GM10248 (cell line): ENCODE data around the gene AKT3.

Source experiments
- CTCF ChIA-PET: fragments of 300-600 bp; sonication (Branson Sonifier 250); formaldehyde crosslinking; extraction: SDS; loops from one replicate; lab custom pipeline; 2021; ENCODE audit warnings: antibody characterized with exemption; lab: Yijun Ruan, JAX
- POLR2A ChIA-PET: fragments of 350-650 bp; sonication (Branson Sonifier 250); formaldehyde crosslinking; extraction: SDS; loops from one replicate; lab custom pipeline; 2020; ENCODE audit warnings: antibody characterized with exemption; lab: Yijun Ruan, JAX
- DNase-seq: peaks from one replicate; pipeline ENCODE4 v3.0.0; 2012; ENCODE audit errors: extremely low spot score
- TF ChIP-seq, protein P1 (sequence below): IDR thresholded peaks from 2 replicates; pipeline ENCODE4 v1.5.1; 2012; ENCODE audit warnings: mild to moderate bottlenecking, low read depth; ENCODE audit errors: extremely low read depth, missing control alignments, control extremely low read depth

The AKT3 gene

GRCh38 chr1:243477731-243478290 is 372.2 kb downstream of the AKT3 start:
- CTCF ChIA-PET, result interaction anchor here (1.1 to 1.2 kb wide), 2 partner anchors 28 to 35 kb away, joined by 3 read pairs; no protein-coding TSS in a partner anchor
- TF ChIP-seq, protein P1, sequence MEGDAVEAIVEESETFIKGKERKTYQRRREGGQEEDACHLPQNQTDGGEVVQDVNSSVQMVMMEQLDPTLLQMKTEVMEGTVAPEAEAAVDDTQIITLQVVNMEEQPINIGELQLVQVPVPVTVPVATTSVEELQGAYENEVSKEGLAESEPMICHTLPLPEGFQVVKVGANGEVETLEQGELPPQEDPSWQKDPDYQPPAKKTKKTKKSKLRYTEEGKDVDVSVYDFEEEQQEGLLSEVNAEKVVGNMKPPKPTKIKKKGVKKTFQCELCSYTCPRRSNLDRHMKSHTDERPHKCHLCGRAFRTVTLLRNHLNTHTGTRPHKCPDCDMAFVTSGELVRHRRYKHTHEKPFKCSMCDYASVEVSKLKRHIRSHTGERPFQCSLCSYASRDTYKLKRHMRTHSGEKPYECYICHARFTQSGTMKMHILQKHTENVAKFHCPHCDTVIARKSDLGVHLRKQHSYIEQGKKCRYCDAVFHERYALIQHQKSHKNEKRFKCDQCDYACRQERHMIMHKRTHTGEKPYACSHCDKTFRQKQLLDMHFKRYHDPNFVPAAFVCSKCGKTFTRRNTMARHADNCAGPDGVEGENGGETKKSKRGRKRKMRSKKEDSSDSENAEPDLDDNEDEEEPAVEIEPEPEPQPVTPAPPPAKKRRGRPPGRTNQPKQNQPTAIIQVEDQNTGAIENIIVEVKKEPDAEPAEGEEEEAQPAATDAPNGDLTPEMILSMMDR, result no peak
- POLR2A ChIA-PET, result no interaction called here
- no peak for DNase-seq

DNA sequence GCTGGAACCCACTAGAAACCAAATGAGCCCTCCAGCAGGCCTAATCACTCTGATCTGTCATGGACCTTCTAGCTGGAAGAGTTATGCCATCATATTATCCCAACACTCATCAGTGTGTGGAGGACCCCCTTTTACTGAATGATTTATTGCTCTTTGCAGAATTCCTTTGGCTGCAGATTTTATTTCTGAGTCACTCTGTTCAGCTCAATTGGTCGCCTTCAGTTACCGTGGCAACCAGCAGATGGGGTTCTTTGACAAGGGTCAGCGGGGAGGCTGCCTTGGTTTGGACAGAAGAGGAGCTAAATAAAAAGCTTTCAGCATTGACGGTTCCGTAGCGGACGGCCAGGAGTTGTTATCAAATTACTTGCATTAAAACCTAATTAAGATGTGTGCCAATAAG is 374.1 kb downstream of the AKT3 start:
- ChIA-PET POLR2A (no interaction called here), CTCF (no interaction called here)
- DNase-seq, result no peak
- TF ChIP-seq, protein P1, result no peak

- ChIA-PET POLR2A (no interaction called here), CTCF (no interaction called here)
- TF ChIP-seq, protein P1, result no peak
- no peak for DNase-seq
Measured at GRCh38 chr1:243474906-243475305, 375.1 kb downstream of the AKT3 start.

GRCh38 chr1:243474136-243474881 is 375.7 kb downstream of the AKT3 start:
- POLR2A ChIA-PET, result no interaction called here
- TF ChIP-seq, protein P1, result no peak
- CTCF ChIA-PET, result interaction anchor here (0.8 kb wide), 1 partner anchor 29 kb away, joined by 3 read pairs; no protein-coding TSS in a partner anchor
- no peak for DNase-seq

- POLR2A ChIA-PET, result interaction anchor here (0.6 kb wide), 1 partner anchor 556 kb away, joined by 3 read pairs; no protein-coding TSS in a partner anchor
- DNase-seq, result peak; percentile 23
- CTCF ChIA-PET, result interaction anchor here (0.8 kb wide), 1 partner anchor 28 kb away, joined by 3 read pairs; no protein-coding TSS in a partner anchor
- TF ChIP-seq, protein P1, result no peak
Measured at GRCh38 chr1:243473227-243474135, 376.6 kb downstream of the AKT3 start.
